Activated T-cell treated with anti-CD3 and anti-CD28 coated beads, Interleukin-2, amount 50 U/mL, for 4 hours (primary cell): ENCODE measurements around the gene ATG4D. TPM values are rescaled to one million over a fixed set of nuclear protein-coding genes. Genes with fewer than 3 reads are reported as not detected.

Source experiments
- ATAC-seq, 2 donors: fragments of 200-7000 bp; cut with Tn5 transposase; one replicate each; pipeline ENCODE4 v1.10.0; 2021
- DNase-seq: peaks from one replicate; pipeline ENCODE4 v3.0.0-alpha.2; 2020
- H3K27me3 Mint-ChIP-seq: one replicate; pipeline ENCODE4 v1.8.0; 2021; ENCODE audit warnings: low read depth, mixed read lengths
- H3K36me3 Mint-ChIP-seq: one replicate; pipeline ENCODE4 v1.8.0; 2022; ENCODE audit warnings: mixed read lengths; ENCODE audit not compliant: insufficient read depth
- H3K4me1 Mint-ChIP-seq: one replicate; pipeline ENCODE4 v1.8.0; 2021; ENCODE audit warnings: low read depth, mixed read lengths
- H3K4me3 Mint-ChIP-seq: one replicate; pipeline ENCODE4 v1.8.0; 2021; ENCODE audit warnings: mild to moderate bottlenecking, moderate library complexity, mixed read lengths
- H3K9me3 Mint-ChIP-seq: one replicate; pipeline ENCODE4 v1.8.0; 2021; ENCODE audit warnings: mixed read lengths
- total RNA-seq, 3 donors: library from RNA; stranded (reverse); gene quantifications; one replicate each; pipeline ENCODE4 v1.2.1, GENCODE V29; 2021

ATG4D gene
- total RNA-seq, 3 donors from 2014 or later, result 36.3 to 47.1 (median 39.9) TPM

DNA sequence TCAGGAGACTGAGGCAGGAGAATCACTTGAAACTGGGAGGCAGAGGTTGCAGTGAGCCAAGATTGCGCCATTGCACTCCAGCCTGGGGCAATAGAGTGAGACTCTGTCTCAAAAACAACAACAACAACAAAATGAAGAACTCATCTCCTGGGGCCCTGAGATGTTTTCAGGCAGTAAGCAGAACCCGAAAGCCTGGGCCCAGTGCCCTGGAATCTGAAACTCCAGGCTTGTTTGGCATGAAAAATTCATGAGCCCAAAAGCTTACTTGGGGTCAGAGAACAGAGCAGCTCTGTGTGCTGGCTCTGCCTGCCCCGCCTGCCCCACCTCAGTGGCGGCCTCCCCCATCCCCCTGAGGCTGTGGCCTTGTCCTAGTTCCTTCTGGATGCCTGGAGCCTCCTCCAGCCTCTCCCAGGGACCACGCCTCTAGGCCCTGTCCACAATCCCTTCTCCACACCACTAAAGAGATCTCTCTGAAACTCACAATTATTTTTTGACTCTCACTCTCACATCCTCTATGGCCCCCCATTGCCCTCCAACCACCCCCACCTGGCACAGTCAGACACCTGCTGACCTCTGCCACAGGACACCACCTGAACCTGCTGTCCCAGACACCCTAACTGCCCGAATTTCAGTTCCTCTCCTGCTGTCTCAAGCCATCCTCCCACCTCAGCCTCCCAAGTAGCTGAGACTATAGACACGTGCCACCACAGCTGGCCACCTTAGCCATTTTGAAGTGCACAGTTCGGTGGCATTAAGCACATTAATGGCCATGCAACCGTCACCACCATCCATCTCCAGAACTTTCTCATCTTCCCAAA is 50.3 kb downstream of the ATG4D start:
- peaks cover 7% of the 10 kb centered on the region for H3K27me3 Mint-ChIP-seq
- H3K4me1 Mint-ChIP-seq, result peaks cover 15% of the 10 kb centered on the region
- DNase-seq (no peak), ATAC-seq (no peak)
- H3K9me3 Mint-ChIP-seq, result no peaks in the 10 kb centered on the region
- no peaks in the 10 kb centered on the region for H3K36me3 Mint-ChIP-seq
- no peak overlapping the region for H3K4me3 Mint-ChIP-seq

- Mint-ChIP-seq H3K27me3 (peaks cover 3% of the 10 kb centered on the region), H3K9me3 (no peaks in the 10 kb centered on the region), H3K4me1 (peaks cover 34% of the 10 kb centered on the region), H3K4me3 (no peak overlapping the region), H3K36me3 (peaks cover 3% of the 10 kb centered on the region)
- no peak for ATAC-seq
- no peak for DNase-seq
Measured at GRCh38 chr19:10600149-10600548, 56.4 kb downstream of the ATG4D start.

- H3K9me3 Mint-ChIP-seq, result no peaks in the 10 kb centered on the region
- peaks cover 3% of the 10 kb centered on the region for H3K36me3 Mint-ChIP-seq
- peaks cover 23% of the 10 kb centered on the region for H3K4me1 Mint-ChIP-seq
- ATAC-seq (no peak), DNase-seq (no peak)
- no peaks in the 10 kb centered on the region for H3K27me3 Mint-ChIP-seq
- H3K4me3 Mint-ChIP-seq, result peak overlapping the region; percentile 76
Measured at GRCh38 chr19:10601999-10602329, 58.3 kb downstream of the ATG4D start.

- ATAC-seq, result peak; percentile 87
- H3K9me3 Mint-ChIP-seq, result no peaks in the 10 kb centered on the region
- peak overlapping the region; percentile 95 for H3K4me3 Mint-ChIP-seq
- peaks cover 3% of the 10 kb centered on the region for H3K36me3 Mint-ChIP-seq
- no peaks in the 10 kb centered on the region for H3K27me3 Mint-ChIP-seq
- peak; percentile 90 for DNase-seq
- peaks cover 27% of the 10 kb centered on the region for H3K4me1 Mint-ChIP-seq
Measured at GRCh38 chr19:10602330-10603083, 58.8 kb downstream of the ATG4D start.

Other genes starting within 250 kb of the ATG4D start
- gene ZGLP1, start 234.1 kb upstream of the ATG4D start, total RNA-seq, result 10 to 100 TPM in 1 of 3 donors, 1 to 10 TPM in 2; 6.9 to 10.1 (median 9.3) TPM
- gene FDX2, start 227.9 kb upstream of the ATG4D start, total RNA-seq, result 10 to 100 TPM; 32.5 to 43.0 (median 38.3) TPM
- 100 to 1,000 TPM; 135 to 143 (median 135) TPM for gene RAVER1, start 210.4 kb upstream of the ATG4D start, total RNA-seq
- gene ICAM3, start 204.3 kb upstream of the ATG4D start, total RNA-seq, result 10 to 100 TPM; 60.2 to 62.3 (median 62.2) TPM
- 100 to 1,000 TPM; 196 to 226 (median 206) TPM for gene TYK2, start 163.3 kb upstream of the ATG4D start, total RNA-seq
- gene CDC37, start 140.4 kb upstream of the ATG4D start, total RNA-seq, result 100 to 1,000 TPM; 298 to 311 (median 303) TPM
- 1 to 10 TPM; 4.0 to 4.8 (median 4.2) TPM for gene PDE4A, start 123.4 kb upstream of the ATG4D start, total RNA-seq
- 10 to 100 TPM; 89.9 to 98.7 (median 92.9) TPM for gene KEAP1, start 40.5 kb upstream of the ATG4D start, total RNA-seq
- gene S1PR5, start 26.5 kb upstream of the ATG4D start, total RNA-seq, result under 1 TPM; 0.15 to 0.27 (median 0.24) TPM
- gene KRI1, start 22.1 kb downstream of the ATG4D start, total RNA-seq, result 10 to 100 TPM; 74.2 to 95.4 (median 87.4) TPM
- 10 to 100 TPM; 15.3 to 19.8 (median 19.7) TPM for gene CDKN2D, start 25.1 kb downstream of the ATG4D start, total RNA-seq
- under 1 TPM in 2 of 3 donors, not detected in 1; 0.43 to 0.95 TPM for gene AP1M2, start 43.4 kb downstream of the ATG4D start, total RNA-seq
- 10 to 100 TPM; 41.5 to 45.8 (median 44.3) TPM for gene SLC44A2, start 81.6 kb downstream of the ATG4D start, total RNA-seq
- 100 to 1,000 TPM; 651 to 686 (median 684) TPM for gene ILF3, start 110.4 kb downstream of the ATG4D start, total RNA-seq
- 100 to 1,000 TPM; 117 to 122 (median 120) TPM for gene QTRT1, start 157.5 kb downstream of the ATG4D start, total RNA-seq
- 100 to 1,000 TPM; 152 to 161 (median 158) TPM for gene DNM2, start 174.2 kb downstream of the ATG4D start, total RNA-seq